Measurements from ENCODE around the gene RTN4RL1.
A peak's percentile ranks its signal among the peaks of the same experiment; 100 is the strongest.

The RTN4RL1 gene

GRCh38 chr17:1976000-1976682, 49.0 kb downstream of the RTN4RL1 start:
- Histone ChIP-seq H3K4me2 (peak overlapping the region in 9 of 11 experiments; percentile 24 to 80 (median 61); a peak in 18 of 22 replicates), H3K9ac (peak overlapping the region in 3 of 11 experiments; percentile 2 to 21 (median 4); a peak in 1 of 22 replicates), H3K36me3 (no peaks in the 10 kb centered on the region), H3K27me3 (peaks cover 8 to 53% (median 19%) of the 10 kb centered on the region in 11 experiments; a peak in 19 of 22 replicates), H3K4me3 (no peak overlapping the region), H4K20me1 (peaks cover 0 to 34% (median 0%) of the 10 kb centered on the region in 11 experiments; a peak in 6 of 22 replicates), H3K4me1 (peaks cover 26 to 94% (median 89%) of the 10 kb centered on the region in 10 experiments), H3K9me3 (replicated peaks in 1 of 11) (peaks cover 0 to under 1% (median 0%) of the 10 kb centered on the region in 11 experiments; a peak in 1 of 22 replicates), H3K27ac (peak overlapping the region in 1 of 11 experiments; percentile 11; a peak in 1 of 22 replicates)
- no peak for TF ChIP-seq Cebpa-rat (IDR thresholded peaks at IDR 0.05)

- no peak overlapping the region for H3K9ac ChIP-seq
- H3K36me3 ChIP-seq = no peaks in the 10 kb centered on the region
- 0 out of 22 replicates have a peak overlapping the region, but pooled peaks of 1 of the 11 experiments have one; percentile 11 for H3K27ac ChIP-seq
- no peak for TF ChIP-seq Cebpa-rat (IDR thresholded peaks at IDR 0.05)
- peak overlapping the region in 9 of 11 experiments; percentile 24 to 80 (median 61); a peak in 18 of 22 replicates for H3K4me2 ChIP-seq
- H3K4me3 ChIP-seq = no peak overlapping the region
- H3K27me3 ChIP-seq = peaks cover 8 to 53% (median 19%) of the 10 kb centered on the region in 11 experiments; a peak in 19 of 22 replicates
- peaks cover 0 to 6% (median 0%) of the 10 kb centered on the region in 11 experiments; a peak in 5 of 22 replicates for H3K9me3 ChIP-seq (replicated peaks in 1 of 11)
- H4K20me1 ChIP-seq = peaks cover 0 to 34% (median 0%) of the 10 kb centered on the region in 11 experiments; a peak in 6 of 22 replicates
- H3K4me1 ChIP-seq = peaks cover 26 to 88% (median 84%) of the 10 kb centered on the region in 10 experiments
Measured at GRCh38 chr17:1975573-1975972, 49.6 kb downstream of the RTN4RL1 start.

- Histone ChIP-seq H3K36me3 (0 out of 22 replicates have a peak, but pooled peaks cover 0 to 4% (median 0%) of the 10 kb centered on the region in 11 experiments), H3K27me3 (peaks cover under 1 to 36% (median 12%) of the 10 kb centered on the region in 11 experiments; a peak in 18 of 22 replicates), H3K9me3 (replicated peaks in 1 of 11) (peaks cover 0 to 11% (median 0%) of the 10 kb centered on the region in 11 experiments; a peak in 8 of 22 replicates), H3K4me3 (no peak overlapping the region), H3K27ac (peak overlapping the region in 8 of 11 experiments; percentile 15 to 64 (median 36); a peak in 10 of 22 replicates), H3K9ac (no peak overlapping the region; a peak in 1 of 22 replicates), H4K20me1 (peaks cover 0 to 17% (median 0%) of the 10 kb centered on the region in 11 experiments; a peak in 5 of 22 replicates), H3K4me1 (peaks cover 14 to 74% (median 71%) of the 10 kb centered on the region in 10 experiments), H3K4me2 (peak overlapping the region; percentile 48 to 83 (median 67))
- no peak for TF ChIP-seq Cebpa-rat (IDR thresholded peaks at IDR 0.05)
Measured at GRCh38 chr17:1972487-1973160, 52.5 kb downstream of the RTN4RL1 start.

- H3K4me2 ChIP-seq = no peak overlapping the region
- no peak overlapping the region for H3K4me3 ChIP-seq
- H3K27me3 ChIP-seq = peaks cover 0 to 19% (median 0%) of the 10 kb centered on the region in 11 experiments; a peak in 3 of 22 replicates
- H3K9ac ChIP-seq = no peak overlapping the region
- H4K20me1 ChIP-seq = peaks cover 0 to 7% (median 0%) of the 10 kb centered on the region in 11 experiments; a peak in 4 of 22 replicates
- no peak overlapping the region for H3K27ac ChIP-seq
- TF ChIP-seq Cebpa-rat (IDR thresholded peaks at IDR 0.05) = no peak
- peaks cover 0 to 11% (median 0%) of the 10 kb centered on the region in 11 experiments; a peak in 8 of 22 replicates for H3K9me3 ChIP-seq (replicated peaks in 1 of 11)
- 0 out of 22 replicates have a peak, but pooled peaks cover 0 to 4% (median 0%) of the 10 kb centered on the region in 11 experiments for H3K36me3 ChIP-seq
- peaks cover 23 to 75% (median 71%) of the 10 kb centered on the region in 10 experiments for H3K4me1 ChIP-seq
Measured at GRCh38 chr17:1970843-1971384, 54.2 kb downstream of the RTN4RL1 start.

GRCh38 chr17:1969712-1970111, 55.4 kb downstream of the RTN4RL1 start:
- TF ChIP-seq Cebpa-rat (IDR thresholded peaks at IDR 0.05) = no peak
- Histone ChIP-seq H4K20me1 (peaks cover 0 to 7% (median 0%) of the 10 kb centered on the region in 11 experiments; a peak in 2 of 22 replicates), H3K36me3 (0 out of 22 replicates have a peak, but pooled peaks cover 0 to 4% (median 0%) of the 10 kb centered on the region in 11 experiments), H3K4me2 (no peak overlapping the region), H3K27ac (no peak overlapping the region; a peak in 1 of 22 replicates), H3K4me3 (no peak overlapping the region), H3K9ac (no peak overlapping the region), H3K4me1 (peaks cover 23 to 66% (median 60%) of the 10 kb centered on the region in 10 experiments), H3K27me3 (peaks cover 0 to 8% (median 0%) of the 10 kb centered on the region in 11 experiments; a peak in 2 of 22 replicates), H3K9me3 (replicated peaks in 1 of 11) (peaks cover 0 to 11% (median 0%) of the 10 kb centered on the region in 11 experiments; a peak in 8 of 22 replicates)

GRCh38 chr17:1967213-1967612, 57.9 kb downstream of the RTN4RL1 start:
- peaks cover 0 to 11% (median 0%) of the 10 kb centered on the region in 11 experiments; a peak in 8 of 22 replicates for H3K9me3 ChIP-seq (replicated peaks in 1 of 11)
- 0 out of 22 replicates have a peak, but pooled peaks cover 0 to 4% (median 0%) of the 10 kb centered on the region in 11 experiments for H3K36me3 ChIP-seq
- H3K4me2 ChIP-seq = peak overlapping the region in 10 of 11 experiments; percentile 22 to 66 (median 56); a peak in 20 of 22 replicates
- peaks cover 13 to 45% (median 35%) of the 10 kb centered on the region in 10 experiments for H3K4me1 ChIP-seq
- H3K27me3 ChIP-seq = no peaks in the 10 kb centered on the region
- TF ChIP-seq Cebpa-rat (IDR thresholded peaks at IDR 0.05) = no peak
- no peak overlapping the region for H3K4me3 ChIP-seq
- peak overlapping the region in 2 of 11 experiments; percentile 2 to 25; a peak in 1 of 22 replicates for H3K9ac ChIP-seq
- peaks cover 0 to 7% (median 0%) of the 10 kb centered on the region in 11 experiments; a peak in 1 of 22 replicates for H4K20me1 ChIP-seq
- H3K27ac ChIP-seq = peak overlapping the region in 3 of 11 experiments; percentile 13 to 50 (median 39); a peak in 2 of 22 replicates

GRCh38 chr17:1966274-1967086, 58.7 kb downstream of the RTN4RL1 start:
- Histone ChIP-seq H3K27me3 (no peaks in the 10 kb centered on the region), H3K4me1 (peaks cover 9 to 42% (median 32%) of the 10 kb centered on the region in 10 experiments), H3K4me2 (peak overlapping the region; percentile 0 to 66 (median 54); a peak in 20 of 22 replicates), H3K9ac (peak overlapping the region in 2 of 11 experiments; percentile 2 to 25; a peak in 2 of 22 replicates), H3K27ac (peak overlapping the region in 7 of 11 experiments; percentile 3 to 50 (median 21); a peak in 7 of 22 replicates), H3K36me3 (0 out of 22 replicates have a peak, but pooled peaks cover 0 to 4% (median 0%) of the 10 kb centered on the region in 11 experiments), H3K9me3 (replicated peaks in 1 of 11) (peaks cover 0 to 11% (median 0%) of the 10 kb centered on the region in 11 experiments; a peak in 8 of 22 replicates), H3K4me3 (no peak overlapping the region), H4K20me1 (peaks cover 0 to 7% (median 0%) of the 10 kb centered on the region in 11 experiments; a peak in 1 of 22 replicates)
- no peak for TF ChIP-seq Cebpa-rat (IDR thresholded peaks at IDR 0.05)

Measured in BLaER1 treated with 17β-estradiol and CSF1 and Interleukin-3, amounts not matched to agents 10 nM and 100 nM (cell line).